ENCODE measurements around the gene AGPAT2. TPM values are rescaled to one million over a fixed set of nuclear protein-coding genes. Genes with fewer than 3 reads are reported as not detected.

The AGPAT2 gene
- total RNA-seq, 1 experiment from 2014 or later, result 124 TPM

GRCh38 chr9:136660971-136661550, 26.2 kb downstream of the AGPAT2 start:
- H3K79me2 ChIP-seq (ENCODE audit: low read depth), result no peaks in the 10 kb centered on the region
- BruUV-seq (replicated peaks), result no TSS peak
- intact Hi-C loops (cut with micrococcal nuclease; ENCODE audit: unreplicated experiment), result no loop called here
- H3K9me3 ChIP-seq (ENCODE audit: insufficient read depth, low read depth), result no peaks in the 10 kb centered on the region
- no peak for TF ChIP-seq CTCF (conservative IDR thresholded peaks at IDR 0.05)
- no peaks in the 10 kb centered on the region for H3K36me3 ChIP-seq (ENCODE audit: low read depth)
- ChIA-PET POLR2A (ENCODE audit: unreplicated experiment) (no interaction called here), CTCF (no interaction called here)
- H3K4me3 ChIP-seq, result no peak overlapping the region
- no peak for DNase-seq
- H3K4me1 ChIP-seq (replicated peaks; ENCODE audit: insufficient read depth), result no peaks in the 10 kb centered on the region; the same call in 1 of the 2 replicates
- peaks cover 26% of the 10 kb centered on the region; the same call in 1 of the 2 replicates for H3K27me3 ChIP-seq (ENCODE audit: insufficient read depth, low read depth)
- peaks cover 8% of the 10 kb centered on the region; the same call in 1 of the 2 replicates for H3F3A ChIP-seq (ENCODE audit: insufficient read depth, low read depth)
- no peaks in the 10 kb centered on the region for H4K20me1 ChIP-seq (ENCODE audit: insufficient read depth)
- no peaks in the 10 kb centered on the region for H3K9me2 ChIP-seq (ENCODE audit: insufficient read depth)
- H2AFZ ChIP-seq, result no peak overlapping the region
- no peak overlapping the region for H3K4me2 ChIP-seq
- H3K27ac ChIP-seq, result no peak overlapping the region

GRCh38 chr9:136659861-136660784, 27.1 kb downstream of the AGPAT2 start:
- Histone ChIP-seq H3K79me2 (ENCODE audit: low read depth) (no peaks in the 10 kb centered on the region), H3K9me3 (ENCODE audit: insufficient read depth, low read depth) (no peaks in the 10 kb centered on the region), H3K9me2 (ENCODE audit: insufficient read depth) (no peaks in the 10 kb centered on the region), H3K36me3 (ENCODE audit: low read depth) (no peaks in the 10 kb centered on the region), H3K27me3 (ENCODE audit: insufficient read depth, low read depth) (peaks cover 26% of the 10 kb centered on the region; the same call in 1 of the 2 replicates), H4K20me1 (ENCODE audit: insufficient read depth) (no peaks in the 10 kb centered on the region), H3K27ac (no peak overlapping the region), H3F3A (ENCODE audit: insufficient read depth, low read depth) (peaks cover 7% of the 10 kb centered on the region; the same call in 1 of the 2 replicates), H2AFZ (no peak overlapping the region), H3K4me2 (no peak overlapping the region), H3K4me1 (replicated peaks; ENCODE audit: insufficient read depth) (no peaks in the 10 kb centered on the region; the same call in 1 of the 2 replicates), H3K4me3 (no peak overlapping the region)
- DNase-seq, result no peak
- TF ChIP-seq EZH2 (IDR thresholded peaks at IDR 0.05; ENCODE audit: low read depth), result no peak
- TF ChIP-seq CTCF (conservative IDR thresholded peaks at IDR 0.05), result no peak
- BruUV-seq (replicated peaks), result no TSS peak
- ChIA-PET POLR2A (ENCODE audit: unreplicated experiment) (interaction anchor here (0.6 kb wide), 1 partner anchor 297 kb away, joined by 3 read pairs; no protein-coding TSS in a partner anchor), CTCF (no interaction called here)
- intact Hi-C loops (cut with micrococcal nuclease; ENCODE audit: unreplicated experiment), result no loop called here

DNA sequence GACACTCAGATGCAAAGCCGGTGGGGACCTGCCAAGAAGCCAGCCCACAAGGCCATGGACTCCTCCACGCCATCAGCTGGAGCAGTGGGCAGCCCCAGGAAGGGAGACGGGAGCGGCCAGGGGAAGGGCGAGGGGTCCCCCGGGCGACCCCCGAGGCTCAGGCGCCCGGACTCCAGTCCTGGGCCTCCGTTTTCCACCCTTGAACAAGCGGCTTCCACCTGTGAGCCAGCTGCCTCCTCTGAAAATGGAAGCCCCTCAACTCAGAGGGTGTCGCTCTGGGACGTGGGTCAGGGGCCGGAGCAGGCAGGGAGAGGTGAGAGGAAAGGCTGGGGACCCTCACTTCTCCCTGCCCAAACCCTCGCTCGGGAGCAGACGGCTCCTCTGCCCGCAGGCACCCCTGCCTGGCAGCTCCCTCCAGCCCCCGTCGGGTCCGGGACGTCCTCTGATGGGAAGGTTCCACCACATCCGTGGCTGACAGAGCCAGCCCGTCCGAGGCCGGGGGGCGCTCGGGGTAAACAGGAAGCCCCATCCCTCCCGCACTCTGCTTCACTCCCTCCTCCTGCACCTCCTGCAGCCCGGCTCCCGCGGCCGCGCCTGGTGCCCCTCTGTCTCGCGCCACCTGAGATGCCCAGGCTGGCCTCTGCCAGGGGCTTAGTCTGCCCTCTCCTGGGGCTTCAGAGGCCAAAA, 28.3 kb downstream of the AGPAT2 start:
- Histone ChIP-seq H3K9me2 (ENCODE audit: insufficient read depth) (no peaks in the 10 kb centered on the region), H3K27me3 (ENCODE audit: insufficient read depth, low read depth) (peaks cover 26% of the 10 kb centered on the region; the same call in 1 of the 2 replicates), H3F3A (ENCODE audit: insufficient read depth, low read depth) (no peaks in the 10 kb centered on the region), H4K20me1 (ENCODE audit: insufficient read depth) (no peaks in the 10 kb centered on the region), H3K36me3 (ENCODE audit: low read depth) (no peaks in the 10 kb centered on the region), H3K4me2 (no peak overlapping the region), H2AFZ (no peak overlapping the region), H3K79me2 (ENCODE audit: low read depth) (no peaks in the 10 kb centered on the region), H3K9me3 (ENCODE audit: insufficient read depth, low read depth) (no peaks in the 10 kb centered on the region), H3K27ac (no peak overlapping the region), H3K4me1 (replicated peaks; ENCODE audit: insufficient read depth) (no peaks in the 10 kb centered on the region; the same call in 1 of the 2 replicates), H3K4me3 (no peak overlapping the region)
- TF ChIP-seq CTCF (conservative IDR thresholded peaks at IDR 0.05), result no peak
- TF ChIP-seq EZH2 (IDR thresholded peaks at IDR 0.05; ENCODE audit: low read depth), result no peak
- CTCF ChIA-PET, result no interaction called here
- intact Hi-C loops (cut with micrococcal nuclease; ENCODE audit: unreplicated experiment), result no loop called here
- no peak for DNase-seq
- BruUV-seq (replicated peaks), result no TSS peak
- POLR2A ChIA-PET (ENCODE audit: unreplicated experiment), result no interaction called here
